WTC11 (cell line): Measurements from ENCODE around the gene UBA3. TPM values are rescaled to one million over a fixed set of nuclear protein-coding genes. Genes with fewer than 3 reads are reported as not detected.

ENCODE experiments used
- CREB1 ChIP-seq: sonication (generic); formaldehyde crosslinking; IDR thresholded peaks from 2 replicates; pipeline ENCODE4 v1.8.0; 2023; ENCODE audit warnings: mild to moderate bottlenecking, missing genetic modification reagents
- GABPB1 ChIP-seq: sonication (generic); formaldehyde crosslinking; IDR thresholded peaks from 2 replicates; pipeline ENCODE4 v1.8.1; 2023; ENCODE audit warnings: mild to moderate bottlenecking, missing genetic modification reagents
- GTF2I ChIP-seq: fragments of 250-450 bp; sonication (Bioruptor Pico); conservative IDR thresholded peaks from 2 replicates; pipeline ENCODE4 v1.4.0; 2021; ENCODE audit warnings: mild to moderate bottlenecking
- HMGA2 ChIP-seq: fragments of 250-450 bp; sonication (Bioruptor Pico); IDR thresholded peaks from 2 replicates; pipeline ENCODE4 v1.4.0; 2021; ENCODE audit warnings: mild to moderate bottlenecking, moderate library complexity
- IRF2 ChIP-seq: sonication (generic); formaldehyde crosslinking; IDR thresholded peaks from 2 replicates; pipeline ENCODE4 v1.8.0; 2022; ENCODE audit warnings: low read depth, missing genetic modification reagents, borderline replicate concordance
- JAZF1 ChIP-seq: fragments of 250-450 bp; sonication (Bioruptor Pico); IDR thresholded peaks from 2 replicates; pipeline ENCODE4 v1.9.0; 2021; ENCODE audit warnings: moderate library complexity, mild to moderate bottlenecking, inconsistent platforms
- NFATC4 ChIP-seq: fragments of 250-450 bp; sonication (Bioruptor Pico); IDR thresholded peaks from 2 replicates; pipeline ENCODE4 v1.9.0; 2021; ENCODE audit warnings: mild to moderate bottlenecking
- NFYB ChIP-seq: sonication (generic); formaldehyde crosslinking; conservative IDR thresholded peaks from 2 replicates; pipeline ENCODE4 v1.8.0; 2022; ENCODE audit warnings: low read depth, missing genetic modification reagents
- TCF7 ChIP-seq: sonication (generic); formaldehyde crosslinking; IDR thresholded peaks from 2 replicates; pipeline ENCODE4 v1.8.0; 2022; ENCODE audit warnings: mild to moderate bottlenecking, low read depth, missing genetic modification reagents, moderate library complexity
- TEAD1 ChIP-seq: sonication (generic); formaldehyde crosslinking; IDR thresholded peaks from 2 replicates; pipeline ENCODE4 v1.8.0; 2022; ENCODE audit warnings: mild to moderate bottlenecking, missing genetic modification reagents
- TP53 ChIP-seq: sonication (generic); formaldehyde crosslinking; IDR thresholded peaks from 2 replicates; pipeline ENCODE4 v1.8.1; 2023; ENCODE audit warnings: mild to moderate bottlenecking, missing genetic modification reagents
- ZBTB21 ChIP-seq: sonication (generic); formaldehyde crosslinking; IDR thresholded peaks from 2 replicates; pipeline ENCODE4 v1.8.1; 2023; ENCODE audit warnings: mild to moderate bottlenecking, missing genetic modification reagents, borderline replicate concordance
- ZNF138 ChIP-seq: sonication (generic); formaldehyde crosslinking; conservative IDR thresholded peaks from 2 replicates; pipeline ENCODE4 v1.8.1; 2022; ENCODE audit warnings: mild to moderate bottlenecking, moderate library complexity, missing genetic modification reagents
- ZNF219 ChIP-seq: sonication (generic); formaldehyde crosslinking; IDR thresholded peaks from 2 replicates; pipeline ENCODE4 v1.8.0; 2023; ENCODE audit warnings: missing genetic modification reagents, mild to moderate bottlenecking, borderline replicate concordance
- total RNA-seq: library from RNA; stranded (reverse); gene quantifications from 3 replicates; pipeline ENCODE4 v1.2.3, GENCODE V29; 2021
- TF ChIP-seq, protein P1 (sequence below): fragments of 250-450 bp; sonication (Bioruptor Pico); IDR thresholded peaks from 2 replicates; pipeline ENCODE4 v2.1.2; 2022; ENCODE audit warnings: mild to moderate bottlenecking, moderate library complexity
- TF ChIP-seq, protein P2 (sequence below): fragments of 250-450 bp; sonication (Bioruptor Pico); IDR thresholded peaks from 2 replicates; pipeline ENCODE4 v1.9.0; 2021; ENCODE audit warnings: mild to moderate bottlenecking
- TF ChIP-seq, protein P3 (sequence below): sonication (generic); formaldehyde crosslinking; IDR thresholded peaks from 2 replicates; pipeline ENCODE4 v1.8.0; 2022; ENCODE audit warnings: missing genetic modification reagents
- TF ChIP-seq, protein P4 (sequence below): fragments of 250-450 bp; sonication (Bioruptor Pico); IDR thresholded peaks from 2 replicates; pipeline ENCODE4 v1.9.0; 2021; ENCODE audit warnings: moderate library complexity, mild to moderate bottlenecking, inconsistent platforms, borderline replicate concordance
- TF ChIP-seq, protein P5 (sequence below): sonication (generic); formaldehyde crosslinking; conservative IDR thresholded peaks from 2 replicates; pipeline ENCODE4 v1.8.1; 2022; ENCODE audit warnings: mild to moderate bottlenecking, missing genetic modification reagents
- TF ChIP-seq, protein P6 (sequence below): sonication (generic); formaldehyde crosslinking; IDR thresholded peaks from 2 replicates; pipeline ENCODE4 v1.8.1; 2022; ENCODE audit warnings: low read depth, missing genetic modification reagents, borderline replicate concordance
- TF ChIP-seq, protein P7 (sequence below): fragments of 250-450 bp; sonication (Bioruptor Pico); IDR thresholded peaks from 2 replicates; pipeline ENCODE4 v1.8.0; 2021; ENCODE audit warnings: mild to moderate bottlenecking
- TF ChIP-seq, protein P8 (sequence below): sonication (generic); formaldehyde crosslinking; IDR thresholded peaks from 2 replicates; pipeline ENCODE4 v1.8.1; 2023; ENCODE audit warnings: mild to moderate bottlenecking, missing genetic modification reagents
- TF ChIP-seq, protein P9 (sequence below): sonication (generic); formaldehyde crosslinking; IDR thresholded peaks from 2 replicates; pipeline ENCODE4 v1.8.1; 2023; ENCODE audit warnings: mild to moderate bottlenecking, missing genetic modification reagents, moderate library complexity
- TF ChIP-seq, protein P10 (sequence below): fragments of 200-600 bp; IDR thresholded peaks from 2 replicates; pipeline ENCODE4 v1.8.0; 2022; ENCODE audit warnings: antibody characterized with exemption
- TF ChIP-seq, protein P11 (sequence below): sonication (generic); formaldehyde crosslinking; IDR thresholded peaks from 2 replicates; pipeline ENCODE4 v1.8.0; 2022; ENCODE audit warnings: mild to moderate bottlenecking, missing genetic modification reagents

Gene UBA3
- total RNA-seq, 1 experiment from 2014 or later, result 75.0 TPM

DNA sequence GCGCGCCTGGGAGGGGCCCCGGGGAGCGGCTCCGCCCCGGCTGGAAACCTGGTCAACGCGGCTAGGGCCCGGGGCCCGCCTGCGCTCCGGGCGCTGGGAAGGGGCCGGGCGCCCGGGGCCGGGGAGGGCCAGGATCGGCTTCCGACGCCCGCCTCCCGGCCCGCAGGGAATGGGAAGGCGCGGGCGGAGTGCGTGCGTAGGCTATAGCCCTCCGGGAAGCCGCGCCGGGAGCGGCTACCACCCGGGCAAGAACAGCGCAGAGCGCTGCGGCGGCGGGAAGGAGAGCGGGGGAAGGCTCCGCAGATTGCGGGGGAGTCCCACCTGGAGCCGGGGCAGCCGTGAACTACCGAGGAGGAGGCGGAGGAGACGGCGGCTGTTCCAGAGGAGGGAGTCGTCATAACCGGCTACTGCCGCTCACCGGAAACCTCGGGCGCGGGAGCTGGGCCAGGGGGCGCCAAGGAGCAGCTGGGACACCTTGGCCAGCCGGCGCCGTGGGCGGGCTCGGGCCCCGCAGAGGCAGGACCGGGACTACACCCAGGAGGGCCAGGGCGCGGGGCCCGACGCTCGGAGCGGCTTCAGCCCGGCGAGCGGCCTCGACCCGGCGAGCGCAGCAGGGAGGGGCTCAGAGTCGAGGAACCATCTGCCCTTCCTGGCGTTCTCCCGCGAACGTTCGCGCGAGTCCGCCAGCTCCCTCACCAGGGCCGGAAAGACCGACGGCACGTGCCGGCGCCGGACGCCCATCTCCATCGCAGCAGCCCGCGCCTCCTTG, 66.7 kb downstream of the UBA3 start, which contains the start of gene EOGT (continued):
- TF ChIP-seq, protein P1, sequence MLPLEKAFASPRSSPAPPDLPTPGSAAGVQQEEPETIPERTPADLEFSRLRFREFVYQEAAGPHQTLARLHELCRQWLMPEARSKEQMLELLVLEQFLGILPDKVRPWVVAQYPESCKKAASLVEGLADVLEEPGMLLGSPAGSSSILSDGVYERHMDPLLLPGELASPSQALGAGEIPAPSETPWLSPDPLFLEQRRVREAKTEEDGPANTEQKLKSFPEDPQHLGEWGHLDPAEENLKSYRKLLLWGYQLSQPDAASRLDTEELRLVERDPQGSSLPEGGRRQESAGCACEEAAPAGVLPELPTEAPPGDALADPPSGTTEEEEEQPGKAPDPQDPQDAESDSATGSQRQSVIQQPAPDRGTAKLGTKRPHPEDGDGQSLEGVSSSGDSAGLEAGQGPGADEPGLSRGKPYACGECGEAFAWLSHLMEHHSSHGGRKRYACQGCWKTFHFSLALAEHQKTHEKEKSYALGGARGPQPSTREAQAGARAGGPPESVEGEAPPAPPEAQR (CRISPR knock-in tag), result no peak
- peak; percentile 90 for TF ChIP-seq ZNF138 (CRISPR knock-in tag)
- TF ChIP-seq, protein P2, sequence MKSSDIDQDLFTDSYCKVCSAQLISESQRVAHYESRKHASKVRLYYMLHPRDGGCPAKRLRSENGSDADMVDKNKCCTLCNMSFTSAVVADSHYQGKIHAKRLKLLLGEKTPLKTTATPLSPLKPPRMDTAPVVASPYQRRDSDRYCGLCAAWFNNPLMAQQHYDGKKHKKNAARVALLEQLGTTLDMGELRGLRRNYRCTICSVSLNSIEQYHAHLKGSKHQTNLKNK (CRISPR knock-in tag), result no peak
- TF ChIP-seq, protein P3, sequence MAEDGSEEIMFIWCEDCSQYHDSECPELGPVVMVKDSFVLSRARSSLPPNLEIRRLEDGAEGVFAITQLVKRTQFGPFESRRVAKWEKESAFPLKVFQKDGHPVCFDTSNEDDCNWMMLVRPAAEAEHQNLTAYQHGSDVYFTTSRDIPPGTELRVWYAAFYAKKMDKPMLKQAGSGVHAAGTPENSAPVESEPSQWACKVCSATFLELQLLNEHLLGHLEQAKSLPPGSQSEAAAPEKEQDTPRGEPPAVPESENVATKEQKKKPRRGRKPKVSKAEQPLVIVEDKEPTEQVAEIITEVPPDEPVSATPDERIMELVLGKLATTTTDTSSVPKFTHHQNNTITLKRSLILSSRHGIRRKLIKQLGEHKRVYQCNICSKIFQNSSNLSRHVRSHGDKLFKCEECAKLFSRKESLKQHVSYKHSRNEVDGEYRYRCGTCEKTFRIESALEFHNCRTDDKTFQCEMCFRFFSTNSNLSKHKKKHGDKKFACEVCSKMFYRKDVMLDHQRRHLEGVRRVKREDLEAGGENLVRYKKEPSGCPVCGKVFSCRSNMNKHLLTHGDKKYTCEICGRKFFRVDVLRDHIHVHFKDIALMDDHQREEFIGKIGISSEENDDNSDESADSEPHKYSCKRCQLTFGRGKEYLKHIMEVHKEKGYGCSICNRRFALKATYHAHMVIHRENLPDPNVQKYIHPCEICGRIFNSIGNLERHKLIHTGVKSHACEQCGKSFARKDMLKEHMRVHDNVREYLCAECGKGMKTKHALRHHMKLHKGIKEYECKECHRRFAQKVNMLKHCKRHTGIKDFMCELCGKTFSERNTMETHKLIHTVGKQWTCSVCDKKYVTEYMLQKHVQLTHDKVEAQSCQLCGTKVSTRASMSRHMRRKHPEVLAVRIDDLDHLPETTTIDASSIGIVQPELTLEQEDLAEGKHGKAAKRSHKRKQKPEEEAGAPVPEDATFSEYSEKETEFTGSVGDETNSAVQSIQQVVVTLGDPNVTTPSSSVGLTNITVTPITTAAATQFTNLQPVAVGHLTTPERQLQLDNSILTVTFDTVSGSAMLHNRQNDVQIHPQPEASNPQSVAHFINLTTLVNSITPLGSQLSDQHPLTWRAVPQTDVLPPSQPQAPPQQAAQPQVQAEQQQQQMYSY, result no peak
- peak; percentile 60; the same call in 1 of the 2 replicates for TF ChIP-seq ZNF219 (CRISPR knock-in tag)
- TF ChIP-seq TEAD1 (CRISPR knock-in tag), result peak; percentile 62
- no peak for TF ChIP-seq CREB1 (CRISPR knock-in tag)
- TF ChIP-seq, protein P4, sequence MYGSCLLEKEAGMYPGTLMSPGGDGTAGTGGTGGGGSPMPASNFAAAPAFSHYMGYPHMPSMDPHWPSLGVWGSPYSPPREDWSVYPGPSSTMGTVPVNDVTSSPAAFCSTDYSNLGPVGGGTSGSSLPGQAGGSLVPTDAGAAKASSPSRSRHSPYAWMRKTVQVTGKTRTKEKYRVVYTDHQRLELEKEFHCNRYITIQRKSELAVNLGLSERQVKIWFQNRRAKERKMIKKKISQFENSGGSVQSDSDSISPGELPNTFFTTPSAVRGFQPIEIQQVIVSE (CRISPR knock-in tag), result no peak
- TF ChIP-seq, protein P5, sequence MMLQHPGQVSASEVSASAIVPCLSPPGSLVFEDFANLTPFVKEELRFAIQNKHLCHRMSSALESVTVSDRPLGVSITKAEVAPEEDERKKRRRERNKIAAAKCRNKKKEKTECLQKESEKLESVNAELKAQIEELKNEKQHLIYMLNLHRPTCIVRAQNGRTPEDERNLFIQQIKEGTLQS, result 0 out of 2 replicates have a peak, but pooled peaks have one; percentile 45
- TF ChIP-seq, protein P6, sequence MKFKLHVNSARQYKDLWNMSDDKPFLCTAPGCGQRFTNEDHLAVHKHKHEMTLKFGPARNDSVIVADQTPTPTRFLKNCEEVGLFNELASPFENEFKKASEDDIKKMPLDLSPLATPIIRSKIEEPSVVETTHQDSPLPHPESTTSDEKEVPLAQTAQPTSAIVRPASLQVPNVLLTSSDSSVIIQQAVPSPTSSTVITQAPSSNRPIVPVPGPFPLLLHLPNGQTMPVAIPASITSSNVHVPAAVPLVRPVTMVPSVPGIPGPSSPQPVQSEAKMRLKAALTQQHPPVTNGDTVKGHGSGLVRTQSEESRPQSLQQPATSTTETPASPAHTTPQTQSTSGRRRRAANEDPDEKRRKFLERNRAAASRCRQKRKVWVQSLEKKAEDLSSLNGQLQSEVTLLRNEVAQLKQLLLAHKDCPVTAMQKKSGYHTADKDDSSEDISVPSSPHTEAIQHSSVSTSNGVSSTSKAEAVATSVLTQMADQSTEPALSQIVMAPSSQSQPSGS (CRISPR knock-in tag), result peak; percentile 46; the same call in 1 of the 2 replicates
- TF ChIP-seq JAZF1 (CRISPR knock-in tag), result no peak
- TF ChIP-seq, protein P7, sequence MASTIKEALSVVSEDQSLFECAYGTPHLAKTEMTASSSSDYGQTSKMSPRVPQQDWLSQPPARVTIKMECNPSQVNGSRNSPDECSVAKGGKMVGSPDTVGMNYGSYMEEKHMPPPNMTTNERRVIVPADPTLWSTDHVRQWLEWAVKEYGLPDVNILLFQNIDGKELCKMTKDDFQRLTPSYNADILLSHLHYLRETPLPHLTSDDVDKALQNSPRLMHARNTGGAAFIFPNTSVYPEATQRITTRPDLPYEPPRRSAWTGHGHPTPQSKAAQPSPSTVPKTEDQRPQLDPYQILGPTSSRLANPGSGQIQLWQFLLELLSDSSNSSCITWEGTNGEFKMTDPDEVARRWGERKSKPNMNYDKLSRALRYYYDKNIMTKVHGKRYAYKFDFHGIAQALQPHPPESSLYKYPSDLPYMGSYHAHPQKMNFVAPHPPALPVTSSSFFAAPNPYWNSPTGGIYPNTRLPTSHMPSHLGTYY (CRISPR knock-in tag), result no peak
- peak; percentile 52; the same call in 1 of the 2 replicates for TF ChIP-seq TCF7
- no peak; the same call in 1 of the 2 replicates for TF ChIP-seq NFYB
- TF ChIP-seq NFATC4, result no peak
- peak; percentile 88; the same call in 1 of the 2 replicates for TF ChIP-seq ZBTB21 (CRISPR knock-in tag)
- TF ChIP-seq IRF2 (CRISPR knock-in tag), result no peak
- TF ChIP-seq HMGA2, result no peak
- TF ChIP-seq, protein P8, sequence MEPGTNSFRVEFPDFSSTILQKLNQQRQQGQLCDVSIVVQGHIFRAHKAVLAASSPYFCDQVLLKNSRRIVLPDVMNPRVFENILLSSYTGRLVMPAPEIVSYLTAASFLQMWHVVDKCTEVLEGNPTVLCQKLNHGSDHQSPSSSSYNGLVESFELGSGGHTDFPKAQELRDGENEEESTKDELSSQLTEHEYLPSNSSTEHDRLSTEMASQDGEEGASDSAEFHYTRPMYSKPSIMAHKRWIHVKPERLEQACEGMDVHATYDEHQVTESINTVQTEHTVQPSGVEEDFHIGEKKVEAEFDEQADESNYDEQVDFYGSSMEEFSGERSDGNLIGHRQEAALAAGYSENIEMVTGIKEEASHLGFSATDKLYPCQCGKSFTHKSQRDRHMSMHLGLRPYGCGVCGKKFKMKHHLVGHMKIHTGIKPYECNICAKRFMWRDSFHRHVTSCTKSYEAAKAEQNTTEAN (CRISPR knock-in tag), result peak; percentile 85; the same call in 1 of the 2 replicates
- TF ChIP-seq GABPB1, result peak; percentile 70
- TF ChIP-seq, protein P9, sequence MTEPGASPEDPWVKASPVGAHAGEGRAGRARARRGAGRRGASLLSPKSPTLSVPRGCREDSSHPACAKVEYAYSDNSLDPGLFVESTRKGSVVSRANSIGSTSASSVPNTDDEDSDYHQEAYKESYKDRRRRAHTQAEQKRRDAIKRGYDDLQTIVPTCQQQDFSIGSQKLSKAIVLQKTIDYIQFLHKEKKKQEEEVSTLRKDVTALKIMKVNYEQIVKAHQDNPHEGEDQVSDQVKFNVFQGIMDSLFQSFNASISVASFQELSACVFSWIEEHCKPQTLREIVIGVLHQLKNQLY, result no peak
- no peak for TF ChIP-seq GTF2I (CRISPR knock-in tag)
- TF ChIP-seq, protein P10, sequence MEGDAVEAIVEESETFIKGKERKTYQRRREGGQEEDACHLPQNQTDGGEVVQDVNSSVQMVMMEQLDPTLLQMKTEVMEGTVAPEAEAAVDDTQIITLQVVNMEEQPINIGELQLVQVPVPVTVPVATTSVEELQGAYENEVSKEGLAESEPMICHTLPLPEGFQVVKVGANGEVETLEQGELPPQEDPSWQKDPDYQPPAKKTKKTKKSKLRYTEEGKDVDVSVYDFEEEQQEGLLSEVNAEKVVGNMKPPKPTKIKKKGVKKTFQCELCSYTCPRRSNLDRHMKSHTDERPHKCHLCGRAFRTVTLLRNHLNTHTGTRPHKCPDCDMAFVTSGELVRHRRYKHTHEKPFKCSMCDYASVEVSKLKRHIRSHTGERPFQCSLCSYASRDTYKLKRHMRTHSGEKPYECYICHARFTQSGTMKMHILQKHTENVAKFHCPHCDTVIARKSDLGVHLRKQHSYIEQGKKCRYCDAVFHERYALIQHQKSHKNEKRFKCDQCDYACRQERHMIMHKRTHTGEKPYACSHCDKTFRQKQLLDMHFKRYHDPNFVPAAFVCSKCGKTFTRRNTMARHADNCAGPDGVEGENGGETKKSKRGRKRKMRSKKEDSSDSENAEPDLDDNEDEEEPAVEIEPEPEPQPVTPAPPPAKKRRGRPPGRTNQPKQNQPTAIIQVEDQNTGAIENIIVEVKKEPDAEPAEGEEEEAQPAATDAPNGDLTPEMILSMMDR, result no peak
- TF ChIP-seq, protein P11, sequence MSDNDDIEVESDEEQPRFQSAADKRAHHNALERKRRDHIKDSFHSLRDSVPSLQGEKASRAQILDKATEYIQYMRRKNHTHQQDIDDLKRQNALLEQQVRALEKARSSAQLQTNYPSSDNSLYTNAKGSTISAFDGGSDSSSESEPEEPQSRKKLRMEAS, result peak; percentile 99
- peak; percentile 39; the same call in 1 of the 2 replicates for TF ChIP-seq TP53 (CRISPR knock-in tag)
